HG03064 (cell line): ENCODE results near the gene DPP7.
"Not testable (repeated sequence)": the region's sequence is repeated elsewhere in the genome, so short reads cannot be mapped to it uniquely, and the experiment has no call there.

ENCODE experiments used
- ATAC-seq: cut with Tn5 transposase; IDR thresholded peaks from one replicate; pipeline ENCODE4 v1.9.1; 2021; ENCODE audit warnings: low read depth; ENCODE audit not compliant: unreplicated experiment

Gene DPP7

GRCh38 chr9:137130176-137130755, 15.7 kb upstream of the DPP7 start:
- no peak for ATAC-seq

GRCh38 chr9:137129456-137130175, 15.1 kb upstream of the DPP7 start:
- no peak for ATAC-seq

- no peak for ATAC-seq
Observed at GRCh38 chr9:137128862-137129455, 14.4 kb upstream of the DPP7 start.

- no peak for ATAC-seq
Observed at GRCh38 chr9:137128158-137128861, 13.8 kb upstream of the DPP7 start.

- no peak for ATAC-seq
Observed at GRCh38 chr9:137127301-137128157, 13.0 kb upstream of the DPP7 start.

GRCh38 chr9:137126786-137127185, 12.3 kb upstream of the DPP7 start:
- no peak for ATAC-seq

GRCh38 chr9:137123952-137124462, 9.5 kb upstream of the DPP7 start:
- ATAC-seq, result not testable (repeated sequence)

- peak; percentile 47 for ATAC-seq
Observed at GRCh38 chr9:137123468-137123837, 8.9 kb upstream of the DPP7 start.

GRCh38 chr9:137122796-137123467, 8.4 kb upstream of the DPP7 start:
- ATAC-seq, result not testable (repeated sequence)

- not testable (repeated sequence) for ATAC-seq
Observed at GRCh38 chr9:137121927-137122795, 7.6 kb upstream of the DPP7 start.

- not testable (repeated sequence) for ATAC-seq
Observed at GRCh38 chr9:137118092-137118603, 3.6 kb upstream of the DPP7 start.

- no peak for ATAC-seq
Observed at GRCh38 chr9:137117269-137117731, 2.8 kb upstream of the DPP7 start.

- ATAC-seq, result no peak
Observed at GRCh38 chr9:137116728-137117127, 2.2 kb upstream of the DPP7 start.

GRCh38 chr9:137116027-137116507, 1.5 kb upstream of the DPP7 start:
- ATAC-seq, result no peak

- no peak for ATAC-seq
Observed at GRCh38 chr9:137115394-137116026, 977 bp upstream of the DPP7 start.

- peak; percentile 25 for ATAC-seq
Observed at GRCh38 chr9:137114220-137114612, 317 bp downstream of the DPP7 start.

- no peak for ATAC-seq
Observed at GRCh38 chr9:137113385-137114159, 961 bp downstream of the DPP7 start.
